HL-60 (cell line): ENCODE measurements around the gene STRIP1.

Experiments used
- CTCF ChIP-seq: IDR thresholded peaks from one replicate; pipeline ENCODE4 v1.5.1; 2011; ENCODE audit warnings: low read length, control low read depth, inconsistent platforms; ENCODE audit not compliant: insufficient read depth
- GABPA ChIP-seq: IDR thresholded peaks from 2 replicates; pipeline ENCODE4 v1.6.1; 2012; ENCODE audit warnings: low read depth
- POLR2AphosphoS5 ChIP-seq: IDR thresholded peaks from 2 replicates; pipeline ENCODE4 v1.6.1; 2012; ENCODE audit warnings: low read depth
- REST ChIP-seq: IDR thresholded peaks from 2 replicates; pipeline ENCODE4 v1.6.1; 2012; ENCODE audit warnings: low read depth; ENCODE audit not compliant: insufficient replicate concordance

GRCh38 chr1:110012100-110012780 lies 22.2 kb upstream of the STRIP1 start:
- TF ChIP-seq CTCF (no peak), GABPA (no peak), POLR2AphosphoS5 (no peak), REST (no peak)
